Measurements from ENCODE around the gene BCAS1.

DNA sequence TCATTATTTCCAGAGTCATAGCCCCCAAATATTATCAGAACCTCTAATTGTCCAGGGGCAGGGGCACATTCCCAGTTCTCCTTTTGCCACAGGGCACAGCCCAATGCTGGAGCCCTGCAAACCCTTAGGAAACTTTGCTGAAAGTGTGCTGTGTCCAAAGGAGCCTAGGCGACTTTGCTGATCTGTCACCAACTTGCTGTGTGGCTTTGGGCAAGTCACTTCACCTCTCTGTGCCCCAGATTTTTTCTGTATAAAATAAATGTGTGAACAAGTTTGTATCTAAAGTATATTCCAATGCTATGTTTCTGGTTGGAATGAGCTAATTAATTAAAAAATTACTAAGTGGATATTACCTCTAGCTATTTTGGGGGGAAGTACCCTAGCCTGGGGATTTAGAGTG is 25.4 kb upstream of the BCAS1 start:
- TF ChIP-seq, protein P1, sequence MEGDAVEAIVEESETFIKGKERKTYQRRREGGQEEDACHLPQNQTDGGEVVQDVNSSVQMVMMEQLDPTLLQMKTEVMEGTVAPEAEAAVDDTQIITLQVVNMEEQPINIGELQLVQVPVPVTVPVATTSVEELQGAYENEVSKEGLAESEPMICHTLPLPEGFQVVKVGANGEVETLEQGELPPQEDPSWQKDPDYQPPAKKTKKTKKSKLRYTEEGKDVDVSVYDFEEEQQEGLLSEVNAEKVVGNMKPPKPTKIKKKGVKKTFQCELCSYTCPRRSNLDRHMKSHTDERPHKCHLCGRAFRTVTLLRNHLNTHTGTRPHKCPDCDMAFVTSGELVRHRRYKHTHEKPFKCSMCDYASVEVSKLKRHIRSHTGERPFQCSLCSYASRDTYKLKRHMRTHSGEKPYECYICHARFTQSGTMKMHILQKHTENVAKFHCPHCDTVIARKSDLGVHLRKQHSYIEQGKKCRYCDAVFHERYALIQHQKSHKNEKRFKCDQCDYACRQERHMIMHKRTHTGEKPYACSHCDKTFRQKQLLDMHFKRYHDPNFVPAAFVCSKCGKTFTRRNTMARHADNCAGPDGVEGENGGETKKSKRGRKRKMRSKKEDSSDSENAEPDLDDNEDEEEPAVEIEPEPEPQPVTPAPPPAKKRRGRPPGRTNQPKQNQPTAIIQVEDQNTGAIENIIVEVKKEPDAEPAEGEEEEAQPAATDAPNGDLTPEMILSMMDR (IDR thresholded peaks at IDR 0.05) = no peak
- TF ChIP-seq, protein P2, sequence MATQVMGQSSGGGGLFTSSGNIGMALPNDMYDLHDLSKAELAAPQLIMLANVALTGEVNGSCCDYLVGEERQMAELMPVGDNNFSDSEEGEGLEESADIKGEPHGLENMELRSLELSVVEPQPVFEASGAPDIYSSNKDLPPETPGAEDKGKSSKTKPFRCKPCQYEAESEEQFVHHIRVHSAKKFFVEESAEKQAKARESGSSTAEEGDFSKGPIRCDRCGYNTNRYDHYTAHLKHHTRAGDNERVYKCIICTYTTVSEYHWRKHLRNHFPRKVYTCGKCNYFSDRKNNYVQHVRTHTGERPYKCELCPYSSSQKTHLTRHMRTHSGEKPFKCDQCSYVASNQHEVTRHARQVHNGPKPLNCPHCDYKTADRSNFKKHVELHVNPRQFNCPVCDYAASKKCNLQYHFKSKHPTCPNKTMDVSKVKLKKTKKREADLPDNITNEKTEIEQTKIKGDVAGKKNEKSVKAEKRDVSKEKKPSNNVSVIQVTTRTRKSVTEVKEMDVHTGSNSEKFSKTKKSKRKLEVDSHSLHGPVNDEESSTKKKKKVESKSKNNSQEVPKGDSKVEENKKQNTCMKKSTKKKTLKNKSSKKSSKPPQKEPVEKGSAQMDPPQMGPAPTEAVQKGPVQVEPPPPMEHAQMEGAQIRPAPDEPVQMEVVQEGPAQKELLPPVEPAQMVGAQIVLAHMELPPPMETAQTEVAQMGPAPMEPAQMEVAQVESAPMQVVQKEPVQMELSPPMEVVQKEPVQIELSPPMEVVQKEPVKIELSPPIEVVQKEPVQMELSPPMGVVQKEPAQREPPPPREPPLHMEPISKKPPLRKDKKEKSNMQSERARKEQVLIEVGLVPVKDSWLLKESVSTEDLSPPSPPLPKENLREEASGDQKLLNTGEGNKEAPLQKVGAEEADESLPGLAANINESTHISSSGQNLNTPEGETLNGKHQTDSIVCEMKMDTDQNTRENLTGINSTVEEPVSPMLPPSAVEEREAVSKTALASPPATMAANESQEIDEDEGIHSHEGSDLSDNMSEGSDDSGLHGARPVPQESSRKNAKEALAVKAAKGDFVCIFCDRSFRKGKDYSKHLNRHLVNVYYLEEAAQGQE (IDR thresholded peaks at IDR 0.05; ENCODE audit: insufficient read depth in 1 of 2, low read depth in 2 of 2, low read length in 1 of 2) = no peak
- TF ChIP-seq POLR2AphosphoS5 (IDR thresholded peaks at IDR 0.05; ENCODE audit: low read depth, low read length) (no peak), TCF7L2 (IDR thresholded peaks at IDR 0.05; ENCODE audit: low read depth, low read length) (no peak)

Data from Panc1 (cell line).